Epidermal melanocyte (primary cell): ENCODE data around the gene CALHM1.
A peak's percentile ranks its signal among the peaks of the same experiment; 100 is the strongest.
"Not testable (repeated sequence)": the region's sequence is repeated elsewhere in the genome, so short reads cannot be mapped to it uniquely, and the experiment has no call there.

Source experiments
- DNase-seq: peaks from one replicate; pipeline ENCODE4 v3.0.0; 2011; ENCODE audit warnings: low spot score; ENCODE audit not compliant: insufficient read length

CALHM1 gene

DNA sequence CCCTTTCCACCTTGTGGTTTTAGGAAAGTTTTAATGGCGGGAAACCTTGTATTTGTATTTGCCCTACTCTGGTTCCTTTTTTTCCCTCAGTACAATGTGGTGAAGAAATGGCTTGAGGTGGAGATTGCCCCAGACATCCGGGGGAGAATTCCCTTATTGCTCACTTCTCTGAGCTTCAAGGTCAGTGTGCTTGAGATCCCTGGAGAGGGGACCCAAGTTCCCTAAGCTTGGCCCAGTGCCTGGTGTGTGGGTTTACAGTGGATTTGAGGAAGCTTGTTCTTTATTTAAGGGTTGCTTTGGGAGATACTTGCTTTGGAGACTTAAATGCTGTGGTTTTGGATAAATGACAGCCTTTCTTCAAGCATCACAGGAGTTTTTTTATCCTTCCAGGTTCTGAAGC lies 24.8 kb downstream of the CALHM1 start:
- DNase-seq = no peak

GRCh38 chr10:103431902-103432301 lies 26.8 kb downstream of the CALHM1 start:
- no peak for DNase-seq

DNA sequence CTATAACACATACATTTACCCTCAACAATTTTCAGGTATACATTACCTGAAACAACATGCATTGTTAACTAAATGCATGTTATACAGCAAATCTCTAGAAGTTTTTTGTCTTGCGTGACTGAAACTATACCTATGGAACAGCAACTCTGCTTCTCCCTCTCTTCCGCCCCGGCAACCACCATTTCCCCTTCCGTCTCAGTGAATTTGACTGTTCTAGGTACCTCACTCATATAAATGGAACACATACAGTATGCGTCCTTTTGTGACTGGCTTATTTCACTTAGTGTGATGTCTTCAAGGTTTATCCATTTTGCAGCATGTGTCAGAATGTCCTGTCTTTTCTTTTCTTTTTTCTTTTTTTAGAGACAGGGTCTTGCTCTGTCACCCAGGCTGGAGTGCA lies 29.1 kb downstream of the CALHM1 start:
- no peak for DNase-seq

DNA sequence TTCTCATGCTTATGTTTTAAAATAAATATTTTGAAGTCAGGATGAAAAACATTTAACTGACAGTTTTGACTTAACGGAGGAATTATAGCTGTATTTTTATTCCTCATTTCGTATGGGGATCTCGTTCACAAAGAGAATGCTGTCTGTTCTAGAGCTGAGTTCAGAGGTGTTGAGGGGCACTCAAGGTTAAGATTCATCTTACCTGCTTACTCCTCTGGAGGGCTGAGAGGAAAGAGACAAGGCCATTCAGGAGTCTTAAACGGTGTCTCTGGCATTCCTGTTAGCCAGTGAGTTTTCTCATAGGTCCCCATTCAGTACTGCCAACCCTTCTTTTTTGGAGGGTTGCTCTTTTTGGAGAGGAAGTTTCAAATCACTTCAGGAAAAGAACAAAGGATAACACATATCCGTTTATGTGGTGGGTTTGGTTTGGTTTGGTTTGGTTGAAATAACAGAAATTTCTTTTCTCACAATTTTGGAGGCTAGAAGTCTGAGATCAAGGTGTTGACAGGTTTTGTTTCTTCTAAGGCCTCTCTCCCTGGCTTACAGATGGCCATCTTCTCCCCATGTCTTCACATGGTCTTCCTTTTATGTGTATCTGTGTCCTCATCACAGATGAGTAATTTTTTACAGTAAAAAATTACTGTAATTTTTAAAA lies 29.6 kb downstream of the CALHM1 start:
- DNase-seq = no peak

DNA sequence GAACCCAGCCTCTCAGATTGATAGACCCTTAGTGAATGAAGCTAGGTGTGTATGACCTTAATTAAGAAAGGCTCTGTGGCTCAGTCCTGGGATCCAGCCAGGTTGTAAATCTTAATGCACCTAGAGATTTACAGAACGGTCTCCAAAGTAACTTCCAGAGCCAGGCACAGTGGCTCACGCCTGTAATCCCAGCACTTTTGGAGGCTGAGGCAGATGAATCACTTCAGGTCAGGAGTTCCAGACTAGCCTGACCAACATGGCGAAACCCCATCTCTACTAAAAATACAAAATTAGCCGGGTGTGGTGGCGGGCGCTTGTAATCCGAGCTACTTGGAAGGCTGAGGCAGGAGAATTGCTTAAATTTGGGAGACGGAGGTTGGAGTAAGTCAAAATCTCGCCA lies 30.8 kb downstream of the CALHM1 start:
- no peak for DNase-seq

- no peak for DNase-seq
Observed at GRCh38 chr10:103423748-103424147, 35.0 kb downstream of the CALHM1 start.

DNA sequence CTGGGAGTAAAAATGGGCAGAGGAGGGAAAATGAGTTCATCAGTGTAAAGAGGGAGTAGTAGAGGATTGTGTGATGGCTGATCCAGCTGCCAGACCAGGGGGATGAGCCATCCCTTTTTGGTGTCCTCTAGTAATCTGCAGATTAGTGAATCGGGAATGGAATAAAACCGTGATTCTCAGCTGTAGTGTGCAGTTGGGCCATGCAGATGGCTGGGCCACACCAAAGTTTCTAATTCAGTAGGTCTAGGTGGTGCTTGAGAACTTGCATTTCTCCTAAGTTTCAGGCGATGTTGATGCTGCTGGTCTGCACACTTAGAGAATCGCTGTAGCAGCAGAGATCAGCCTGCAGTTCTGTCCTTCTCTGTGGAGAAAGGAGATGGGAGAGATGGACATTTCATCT lies 39.6 kb downstream of the CALHM1 start:
- no peak for DNase-seq

- DNase-seq = no peak
Observed at GRCh38 chr10:103417601-103418000, 41.1 kb downstream of the CALHM1 start.

DNA sequence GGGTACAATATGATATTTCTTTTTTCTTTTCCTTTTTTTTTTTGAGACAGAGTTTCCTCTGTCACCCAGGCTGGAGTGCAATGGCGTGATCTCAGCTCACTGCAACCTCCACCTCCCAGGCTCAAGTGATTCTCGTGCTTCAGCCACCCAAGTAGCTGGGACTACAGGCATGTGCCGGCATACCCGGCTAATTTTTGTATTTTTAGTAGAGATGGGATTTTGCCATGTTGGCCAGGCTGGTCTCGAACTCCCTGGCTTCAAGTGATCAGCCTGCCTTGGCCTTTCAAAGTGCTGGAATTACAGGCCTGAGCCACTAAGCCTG lies 41.6 kb downstream of the CALHM1 start:
- not testable (repeated sequence) for DNase-seq

GRCh38 chr10:103416436-103417147 lies 42.1 kb downstream of the CALHM1 start:
- DNase-seq = peak; percentile 50

DNA sequence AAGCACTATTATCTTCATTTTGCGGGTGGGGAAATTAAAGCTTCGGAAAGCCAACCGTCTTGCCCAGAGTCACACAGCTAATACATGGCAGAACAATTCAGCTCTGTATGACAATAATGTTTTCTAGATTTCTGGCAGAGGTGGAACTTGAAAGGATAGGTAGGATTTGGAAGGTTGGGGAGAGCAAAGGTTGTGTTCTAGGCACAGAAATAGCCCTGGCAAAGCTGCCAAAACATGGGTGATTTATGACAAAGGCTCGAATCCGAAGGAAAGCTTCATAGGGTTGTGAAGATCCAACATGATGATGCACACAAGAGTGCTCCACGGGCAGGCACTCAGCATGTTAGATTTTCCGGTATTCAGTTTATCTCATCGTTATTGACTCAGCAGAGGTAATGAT lies 43.1 kb downstream of the CALHM1 start:
- no peak for DNase-seq

GRCh38 chr10:103413564-103413963 lies 45.1 kb downstream of the CALHM1 start:
- DNase-seq = no peak
